Measurements from ENCODE around the gene ADAMTSL4. TPM values are rescaled to one million over a fixed set of nuclear protein-coding genes. Genes with fewer than 3 reads are reported as not detected.

Gene ADAMTSL4
- total and polyA plus RNA-seq, 9 of the 15 experiments (the other 6 are each of a cell fraction or from before 2014, with no cell fraction given): 12.7 to 212 (median 35.6) TPM

DNA sequence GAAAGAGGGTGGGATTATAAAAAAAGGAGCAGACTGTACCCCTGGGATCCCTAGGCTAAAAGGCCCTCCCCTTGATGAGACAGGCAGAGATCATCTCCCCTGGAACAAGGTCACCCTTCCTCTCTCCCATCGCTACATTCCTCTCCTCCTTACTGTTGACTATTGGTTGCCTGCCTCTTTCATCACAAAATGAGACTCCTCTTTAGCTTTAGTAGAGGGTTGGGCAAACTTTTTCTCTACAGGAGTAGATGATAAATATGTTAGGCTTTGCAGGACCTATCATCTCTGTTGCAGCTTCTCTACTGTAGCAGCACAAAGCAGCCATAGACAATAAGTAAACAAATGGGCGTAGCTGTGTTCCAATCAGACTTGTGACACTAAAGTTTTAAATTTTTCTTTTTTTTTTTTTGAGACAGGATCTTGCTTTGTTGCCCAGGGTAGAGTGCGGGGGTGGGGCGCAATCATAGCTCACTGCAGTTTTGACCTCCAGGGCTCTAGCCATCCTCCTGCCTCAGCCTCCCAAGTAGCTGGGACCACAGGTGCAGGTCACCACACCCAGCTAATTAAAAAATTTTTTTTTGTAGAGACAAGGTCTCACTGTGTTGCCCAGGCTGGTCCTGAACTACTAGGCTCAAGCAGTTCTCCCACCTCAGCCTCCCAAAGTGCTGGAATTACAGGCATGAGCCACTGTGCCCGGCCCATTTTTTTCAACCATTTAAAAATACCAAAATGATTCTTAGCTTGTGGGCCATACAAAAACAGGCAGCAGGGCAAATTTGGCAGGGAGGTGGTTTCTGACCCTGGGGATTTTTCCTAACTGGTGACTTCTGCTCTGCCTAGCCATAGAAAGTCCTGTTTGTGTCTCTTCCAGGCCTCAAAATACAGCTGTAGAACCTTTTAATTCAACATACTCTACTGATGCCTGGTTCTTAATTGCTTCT is 15.1 kb downstream of the ADAMTSL4 start:
- H3K4me3 ChIP-seq: no peak overlapping the region
- H3K4me2 ChIP-seq (ENCODE audit: insufficient read depth, low read length): no peak overlapping the region
- no peak overlapping the region for H2AFZ ChIP-seq (ENCODE audit: low read depth, low read length)
- H3K9me3 ChIP-seq (replicated peaks; ENCODE audit: control insufficient read depth, insufficient read depth, low read depth, low read length): no peaks in the 10 kb centered on the region
- WGBS (ENCODE audit: insufficient coverage, low coverage, missing lambda C conversion rate): 85% methylated on average over 5 of the region's 5 CpGs
- no peak for DNase-seq (ENCODE audit: extremely low read depth in 1 of 4, low spot score in 3 of 4)
- in situ Hi-C loops (cut with MboI) (loop anchor here (10.0 kb wide), 1 partner anchor 430 kb away; no protein-coding TSS in a partner anchor), intact Hi-C loops (cut with micrococcal nuclease) (loop anchor here (5.0 kb wide), 2 partner anchors 413 to 433 kb away; no protein-coding TSS in a partner anchor)
- H3K27ac ChIP-seq (ENCODE audit: extremely low read depth, low read depth, low read length): no peak overlapping the region
- peaks cover 13% of the 10 kb centered on the region; the same call in 1 of the 2 replicates for H4K20me1 ChIP-seq (replicated peaks; ENCODE audit: control insufficient read depth, insufficient read depth, low read length)
- no peak for ATAC-seq
- BruUV-seq (replicated peaks): no TSS peak
- ChIA-PET CTCF (ENCODE audit: low intra/inter-chr PET ratio) (no interaction called here), POLR2A (interaction anchor here (0.6 to 6.5 kb wide), 8 partner anchors 10 to 430 kb away, joined by 3 to 148 read pairs (median 8); partner anchors contain the start of genes ADAMTSL4, ENSA and MCL1)
- H3K36me3 ChIP-seq (ENCODE audit: control insufficient read depth, insufficient read depth, low read length): peaks cover 47% of the 10 kb centered on the region
- H3K79me2 ChIP-seq (ENCODE audit: control insufficient read depth, insufficient read depth, low read length): peaks cover 29% of the 10 kb centered on the region
- H3K27me3 ChIP-seq (ENCODE audit: control insufficient read depth in 2 of 2, insufficient read depth in 2 of 2, low read length in 2 of 2): no peaks in the 10 kb centered on the region
- FAIRE-seq: no peak
- H3K4me1 ChIP-seq (replicated peaks in 1 of 2; ENCODE audit: control insufficient read depth in 2 of 2, insufficient read depth in 2 of 2, low read length in 2 of 2): peaks cover 59 to 60% of the 10 kb centered on the region in 2 experiments
- no peak overlapping the region; a peak in 1 of 4 replicates for H3K9ac ChIP-seq (ENCODE audit: insufficient read depth in 1 of 2, low read depth in 2 of 2, low read length in 2 of 2)
- H3K9me1 ChIP-seq (ENCODE audit: control insufficient read depth, insufficient read depth, low read length): peaks cover 6% of the 10 kb centered on the region
- 0 out of 2 replicates have a peak, but pooled peaks have one; percentile 33 for TF ChIP-seq ZNF175 (CRISPR knock-in tag; IDR thresholded peaks at IDR 0.05; ENCODE audit: low read depth)
- TF ChIP-seq TEAD2 (tag; IDR thresholded peaks at IDR 0.05): no peak
- no peak for TF ChIP-seq ARNT (IDR thresholded peaks at IDR 0.05)
- TF ChIP-seq ZNF121 (CRISPR knock-in tag; conservative IDR thresholded peaks at IDR 0.05): peak; percentile 79
- no peak for TF ChIP-seq SRSF3 (IDR thresholded peaks at IDR 0.05; ENCODE audit: insufficient read depth, low read length)
- no peak for TF ChIP-seq TGIF2 (CRISPR knock-in tag; IDR thresholded peaks at IDR 0.05)
- TF ChIP-seq RCOR1 (IDR thresholded peaks at IDR 0.05; ENCODE audit: borderline replicate concordance in 1 of 2, low read depth in 2 of 2, low read length in 2 of 2): 0 out of 4 replicates have a peak, but pooled peaks of 1 of the 2 experiments have one; percentile 15
- TF ChIP-seq JUNB (CRISPR knock-in tag; conservative IDR thresholded peaks at IDR 0.05): no peak
- TF ChIP-seq EGR1 (conservative IDR thresholded peaks at IDR 0.05): peak; percentile 35; the same call in 1 of the 2 replicates
- no peak for TF ChIP-seq HDAC3 (IDR thresholded peaks at IDR 0.05; ENCODE audit: borderline replicate concordance, partially characterized antibody)
- no peak for TF ChIP-seq GABPB1 (CRISPR knock-in tag; IDR thresholded peaks at IDR 0.05)
- 0 out of 2 replicates have a peak, but pooled peaks have one; percentile 24 for TF ChIP-seq CTBP1 (IDR thresholded peaks at IDR 0.05; ENCODE audit: borderline replicate concordance)
- TF ChIP-seq, protein P1, sequence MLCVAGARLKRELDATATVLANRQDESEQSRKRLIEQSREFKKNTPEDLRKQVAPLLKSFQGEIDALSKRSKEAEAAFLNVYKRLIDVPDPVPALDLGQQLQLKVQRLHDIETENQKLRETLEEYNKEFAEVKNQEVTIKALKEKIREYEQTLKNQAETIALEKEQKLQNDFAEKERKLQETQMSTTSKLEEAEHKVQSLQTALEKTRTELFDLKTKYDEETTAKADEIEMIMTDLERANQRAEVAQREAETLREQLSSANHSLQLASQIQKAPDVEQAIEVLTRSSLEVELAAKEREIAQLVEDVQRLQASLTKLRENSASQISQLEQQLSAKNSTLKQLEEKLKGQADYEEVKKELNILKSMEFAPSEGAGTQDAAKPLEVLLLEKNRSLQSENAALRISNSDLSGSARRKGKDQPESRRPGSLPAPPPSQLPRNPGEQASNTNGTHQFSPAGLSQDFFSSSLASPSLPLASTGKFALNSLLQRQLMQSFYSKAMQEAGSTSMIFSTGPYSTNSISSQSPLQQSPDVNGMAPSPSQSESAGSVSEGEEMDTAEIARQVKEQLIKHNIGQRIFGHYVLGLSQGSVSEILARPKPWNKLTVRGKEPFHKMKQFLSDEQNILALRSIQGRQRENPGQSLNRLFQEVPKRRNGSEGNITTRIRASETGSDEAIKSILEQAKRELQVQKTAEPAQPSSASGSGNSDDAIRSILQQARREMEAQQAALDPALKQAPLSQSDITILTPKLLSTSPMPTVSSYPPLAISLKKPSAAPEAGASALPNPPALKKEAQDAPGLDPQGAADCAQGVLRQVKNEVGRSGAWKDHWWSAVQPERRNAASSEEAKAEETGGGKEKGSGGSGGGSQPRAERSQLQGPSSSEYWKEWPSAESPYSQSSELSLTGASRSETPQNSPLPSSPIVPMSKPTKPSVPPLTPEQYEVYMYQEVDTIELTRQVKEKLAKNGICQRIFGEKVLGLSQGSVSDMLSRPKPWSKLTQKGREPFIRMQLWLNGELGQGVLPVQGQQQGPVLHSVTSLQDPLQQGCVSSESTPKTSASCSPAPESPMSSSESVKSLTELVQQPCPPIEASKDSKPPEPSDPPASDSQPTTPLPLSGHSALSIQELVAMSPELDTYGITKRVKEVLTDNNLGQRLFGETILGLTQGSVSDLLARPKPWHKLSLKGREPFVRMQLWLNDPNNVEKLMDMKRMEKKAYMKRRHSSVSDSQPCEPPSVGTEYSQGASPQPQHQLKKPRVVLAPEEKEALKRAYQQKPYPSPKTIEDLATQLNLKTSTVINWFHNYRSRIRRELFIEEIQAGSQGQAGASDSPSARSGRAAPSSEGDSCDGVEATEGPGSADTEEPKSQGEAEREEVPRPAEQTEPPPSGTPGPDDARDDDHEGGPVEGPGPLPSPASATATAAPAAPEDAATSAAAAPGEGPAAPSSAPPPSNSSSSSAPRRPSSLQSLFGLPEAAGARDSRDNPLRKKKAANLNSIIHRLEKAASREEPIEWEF (CRISPR knock-in tag; IDR thresholded peaks at IDR 0.05): no peak
- TF ChIP-seq, protein P2, sequence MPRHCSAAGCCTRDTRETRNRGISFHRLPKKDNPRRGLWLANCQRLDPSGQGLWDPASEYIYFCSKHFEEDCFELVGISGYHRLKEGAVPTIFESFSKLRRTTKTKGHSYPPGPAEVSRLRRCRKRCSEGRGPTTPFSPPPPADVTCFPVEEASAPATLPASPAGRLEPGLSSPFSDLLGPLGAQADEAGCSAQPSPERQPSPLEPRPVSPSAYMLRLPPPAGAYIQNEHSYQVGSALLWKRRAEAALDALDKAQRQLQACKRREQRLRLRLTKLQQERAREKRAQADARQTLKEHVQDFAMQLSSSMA (CRISPR knock-in tag; IDR thresholded peaks at IDR 0.05): no peak
- 0 out of 2 replicates have a peak, but pooled peaks have one; percentile 13 for TF ChIP-seq NFIC (IDR thresholded peaks at IDR 0.05)
- no peak for TF ChIP-seq PHF8 (IDR thresholded peaks at IDR 0.05; ENCODE audit: borderline replicate concordance, low read length)

Data from K562 (cell line).